ENCODE results near the gene NATD1. TPM values are rescaled to one million over a fixed set of nuclear protein-coding genes. Genes with fewer than 3 reads are reported as not detected.

The NATD1 gene
- total RNA-seq, 1 experiment from 2014 or later: 3.1 TPM

GRCh38 chr17:21228845-21229244 is 24.4 kb downstream of the NATD1 start:
- no peaks in the 10 kb centered on the region for H3K4me1 ChIP-seq (ENCODE audit: control insufficient read depth in 1 of 2, insufficient read depth in 2 of 2, low read length in 2 of 2)
- H3K36me3 ChIP-seq (ENCODE audit: control insufficient read depth in 1 of 2, insufficient read depth in 2 of 2, low read length in 2 of 2): no peaks in the 10 kb centered on the region
- H3K4me3 ChIP-seq (replicated peaks in 1 of 2; ENCODE audit: low read depth in 1 of 2, low read length in 2 of 2): no peak overlapping the region
- H3K9ac ChIP-seq (ENCODE audit: low read length): no peak overlapping the region
- POLR2A ChIA-PET: no interaction called here
- H3K4me2 ChIP-seq (ENCODE audit: low read length): no peak overlapping the region
- TF ChIP-seq POLR2A (IDR thresholded peaks at IDR 0.05; ENCODE audit: borderline replicate concordance, extremely low read depth, insufficient read depth, insufficient read length) (no peak), EGR1 (IDR thresholded peaks at IDR 0.05; ENCODE audit: low read depth) (no peak), ELF1 (IDR thresholded peaks at IDR 0.05; ENCODE audit: borderline replicate concordance, low read depth) (no peak), SIN3A (IDR thresholded peaks at IDR 0.05; ENCODE audit: low read depth) (no peak), MAX (IDR thresholded peaks at IDR 0.05) (no peak), CEBPB (IDR thresholded peaks at IDR 0.05; ENCODE audit: low read depth) (no peak), EZH2 (IDR thresholded peaks at IDR 0.05) (no peak), ZFX (IDR thresholded peaks at IDR 0.05) (no peak), RAD21 (IDR thresholded peaks at IDR 0.05; ENCODE audit: low read depth) (no peak), SP1 (IDR thresholded peaks at IDR 0.05; ENCODE audit: low read depth) (no peak), TCF7L2 (IDR thresholded peaks at IDR 0.05; ENCODE audit: borderline replicate concordance, extremely low read depth, insufficient read depth, insufficient read length) (no peak), YY1 (IDR thresholded peaks at IDR 0.05; ENCODE audit: extremely low read depth, insufficient replicate concordance, low read depth, low read length) (no peak), CBX3 (IDR thresholded peaks at IDR 0.05; ENCODE audit: low read depth) (no peak)
- no peaks in the 10 kb centered on the region for H3K9me2 ChIP-seq (ENCODE audit: insufficient read depth)
- no peak overlapping the region for H2AFZ ChIP-seq (ENCODE audit: low read depth, low read length, poor library complexity, severe bottlenecking)
- H3K79me2 ChIP-seq (ENCODE audit: insufficient read depth, low read length): no peaks in the 10 kb centered on the region
- no peaks in the 10 kb centered on the region for H3K9me3 ChIP-seq (ENCODE audit: control insufficient read depth in 1 of 2, insufficient read depth in 1 of 2, low read depth in 1 of 2, low read length in 2 of 2)
- DNase-seq (ENCODE audit: low read depth, low spot score) (no peak), ATAC-seq (peak; percentile 23; the same call in 1 of the 2 replicates)
- intact Hi-C loops (cut with micrococcal nuclease): no loop called here
- H4K20me1 ChIP-seq (ENCODE audit: insufficient read depth): no peaks in the 10 kb centered on the region
- H3K27me3 ChIP-seq (ENCODE audit: insufficient read depth, low read length): no peaks in the 10 kb centered on the region
- no TSS peak for BruUV-seq (replicated peaks)
- RAD21 ChIA-PET (ENCODE audit: low non-redundant PET in 1 of 2, low total read pairs in 2 of 2, uncharacterized antibody in 2 of 2, unreplicated experiment in 2 of 2): no interaction called here
- H3K27ac ChIP-seq (ENCODE audit: low read depth, low read length): no peak overlapping the region
- CTCF ChIA-PET: no interaction called here

- no peaks in the 10 kb centered on the region for H3K79me2 ChIP-seq (ENCODE audit: insufficient read depth, low read length)
- H3K9ac ChIP-seq (ENCODE audit: low read length): no peak overlapping the region
- H4K20me1 ChIP-seq (ENCODE audit: insufficient read depth): no peaks in the 10 kb centered on the region
- no peak overlapping the region for H3K27ac ChIP-seq (ENCODE audit: low read depth, low read length)
- BruUV-seq (replicated peaks): no TSS peak
- POLR2A ChIA-PET: no interaction called here
- no peaks in the 10 kb centered on the region for H3K36me3 ChIP-seq (ENCODE audit: control insufficient read depth in 1 of 2, insufficient read depth in 2 of 2, low read length in 2 of 2)
- CTCF ChIA-PET: no interaction called here
- H3K27me3 ChIP-seq (ENCODE audit: insufficient read depth, low read length): no peaks in the 10 kb centered on the region
- TF ChIP-seq CBX3 (IDR thresholded peaks at IDR 0.05; ENCODE audit: low read depth): no peak
- no peak for TF ChIP-seq EZH2 (IDR thresholded peaks at IDR 0.05)
- TF ChIP-seq FOSL1 (IDR thresholded peaks at IDR 0.05; ENCODE audit: low read depth): no peak
- TF ChIP-seq CEBPB (IDR thresholded peaks at IDR 0.05; ENCODE audit: low read depth): no peak
- TF ChIP-seq MAX (IDR thresholded peaks at IDR 0.05): no peak
- TF ChIP-seq RAD21 (IDR thresholded peaks at IDR 0.05; ENCODE audit: low read depth): no peak
- TF ChIP-seq POLR2AphosphoS5 (IDR thresholded peaks at IDR 0.05; ENCODE audit: low read depth, low read length): no peak
- TF ChIP-seq SIN3A (IDR thresholded peaks at IDR 0.05; ENCODE audit: low read depth): no peak
- no peak for TF ChIP-seq ZBTB33 (IDR thresholded peaks at IDR 0.05; ENCODE audit: extremely low read depth, insufficient replicate concordance, low read length)
- no peak for TF ChIP-seq YY1 (IDR thresholded peaks at IDR 0.05; ENCODE audit: extremely low read depth, insufficient replicate concordance, low read depth, low read length)
- TF ChIP-seq ATF3 (IDR thresholded peaks at IDR 0.05): no peak
- no peak for TF ChIP-seq EGR1 (IDR thresholded peaks at IDR 0.05; ENCODE audit: low read depth)
- no peak for TF ChIP-seq SP1 (IDR thresholded peaks at IDR 0.05; ENCODE audit: low read depth)
- RAD21 ChIA-PET (ENCODE audit: low non-redundant PET in 1 of 2, low total read pairs in 2 of 2, uncharacterized antibody in 2 of 2, unreplicated experiment in 2 of 2): no interaction called here
- no peaks in the 10 kb centered on the region for H3K9me2 ChIP-seq (ENCODE audit: insufficient read depth)
- no peak overlapping the region for H3K4me3 ChIP-seq (replicated peaks in 1 of 2; ENCODE audit: low read depth in 1 of 2, low read length in 2 of 2)
- no peak overlapping the region for H2AFZ ChIP-seq (ENCODE audit: low read depth, low read length, poor library complexity, severe bottlenecking)
- no peaks in the 10 kb centered on the region for H3K4me1 ChIP-seq (ENCODE audit: control insufficient read depth in 1 of 2, insufficient read depth in 2 of 2, low read length in 2 of 2)
- DNase-seq (ENCODE audit: low read depth, low spot score) (no peak), ATAC-seq (peak; percentile 33; the same call in 1 of the 2 replicates)
- no peak overlapping the region for H3K4me2 ChIP-seq (ENCODE audit: low read length)
- H3K9me3 ChIP-seq (ENCODE audit: control insufficient read depth in 1 of 2, insufficient read depth in 1 of 2, low read depth in 1 of 2, low read length in 2 of 2): no peaks in the 10 kb centered on the region
- intact Hi-C loops (cut with micrococcal nuclease): no loop called here
Measured at GRCh38 chr17:21228111-21228510, 25.1 kb downstream of the NATD1 start.
